Hepatocyte (in vitro differentiated cells): Measurements from ENCODE around the gene PDE4D. TPM values are rescaled to one million over a fixed set of nuclear protein-coding genes. Genes with fewer than 3 reads are reported as not detected.

Experiments used
- DNase-seq: peaks from one replicate; pipeline ENCODE4 v3.0.0-alpha.2; 2016; ENCODE audit warnings: low spot score
- H2AFZ ChIP-seq: fragments of 200-600 bp; sonication (generic); 2 replicates; pipeline ENCODE4 v1.6.0; 2016; ENCODE audit warnings: antibody characterized with exemption, mild to moderate bottlenecking
- H3K27ac ChIP-seq: fragments of 200-600 bp; sonication (generic); 2 replicates; pipeline ENCODE4 v1.5.1; 2016; ENCODE audit warnings: mild to moderate bottlenecking
- H3K27me3 ChIP-seq: fragments of 200-600 bp; sonication (generic); 2 replicates; pipeline ENCODE4 v1.6.1; 2016
- H3K36me3 ChIP-seq: fragments of 200-600 bp; sonication (generic); replicated peaks from 2 replicates; pipeline ENCODE4 v1.5.1; 2016; ENCODE audit warnings: low read depth; ENCODE audit not compliant: insufficient read depth
- H3K4me1 ChIP-seq: fragments of 200-600 bp; sonication (generic); 2 replicates; pipeline ENCODE4 v1.5.1; 2016; ENCODE audit warnings: mild to moderate bottlenecking, moderate library complexity; ENCODE audit not compliant: insufficient read depth
- H3K4me2 ChIP-seq: fragments of 200-600 bp; sonication (generic); 2 replicates; pipeline ENCODE4 v1.6.0; 2016
- H3K4me3 ChIP-seq: fragments of 200-600 bp; sonication (generic); 2 replicates; pipeline ENCODE4 v1.5.1; 2016; ENCODE audit warnings: mild to moderate bottlenecking
- H3K79me2 ChIP-seq: fragments of 200-600 bp; sonication (generic); 2 replicates; pipeline ENCODE4 v1.6.0; 2017; ENCODE audit warnings: mild to moderate bottlenecking
- H3K9me2 ChIP-seq: fragments of 200-600 bp; sonication (generic); replicated peaks from 2 replicates; pipeline ENCODE4 v1.6.0; 2017; ENCODE audit warnings: mild to moderate bottlenecking; ENCODE audit not compliant: insufficient read depth
- H3K9me3 ChIP-seq: fragments of 200-600 bp; sonication (generic); 2 replicates; pipeline ENCODE4 v1.5.1; 2016; ENCODE audit warnings: low read depth, mild to moderate bottlenecking
- H4K20me1 ChIP-seq: fragments of 200-600 bp; sonication (generic); 2 replicates; pipeline ENCODE4 v1.6.0; 2016; ENCODE audit warnings: mild to moderate bottlenecking; ENCODE audit not compliant: insufficient read depth, poor library complexity, severe bottlenecking
- EZH2 ChIP-seq: fragments of 200-600 bp; sonication (generic); IDR thresholded peaks from 2 replicates; pipeline ENCODE4 v1.6.1; 2016; ENCODE audit warnings: antibody characterized with exemption, mild to moderate bottlenecking, borderline replicate concordance
- EZH2phosphoT487 ChIP-seq: fragments of 200-600 bp; sonication (generic); IDR thresholded peaks from one replicate; pipeline ENCODE4 v1.6.1; 2018; ENCODE audit warnings: antibody characterized with exemption, mild to moderate bottlenecking, low read depth, moderate library complexity; ENCODE audit not compliant: unreplicated experiment, severe bottlenecking
- WGBS: methylation state at CpG from one replicate; pipeline ENCODE4 v1.1.6; 2016; ENCODE audit warnings: low lambda C conversion rate; ENCODE audit errors: missing lambda C conversion rate; 5-methylcytosine and 5-hydroxymethylcytosine counted together
- polyA plus RNA-seq: library from polyadenylated mRNA; unstranded; fragments of >200 nt; fragmentation: Nextera tagmentation; extraction: Ambion mirVana; gene quantifications from 2 replicates; pipeline ENCODE4 v1.2.1, GENCODE V29; 2016
- total RNA-seq: library from RNA; depleted of rRNA; stranded (reverse); fragments of >200 nt; gene quantifications from 2 replicates; pipeline ENCODE4 v1.2.3, GENCODE V29; 2014
- TF ChIP-seq, protein P1 (sequence below): fragments of 200-600 bp; sonication (generic); IDR thresholded peaks from 2 replicates; pipeline ENCODE4 v1.5.1; 2016; ENCODE audit warnings: antibody characterized with exemption, mild to moderate bottlenecking; ENCODE audit not compliant: poor library complexity

PDE4D gene
- total and polyA plus RNA-seq, 2 experiments from 2014 or later, result 14.5 to 45.2 TPM

DNA sequence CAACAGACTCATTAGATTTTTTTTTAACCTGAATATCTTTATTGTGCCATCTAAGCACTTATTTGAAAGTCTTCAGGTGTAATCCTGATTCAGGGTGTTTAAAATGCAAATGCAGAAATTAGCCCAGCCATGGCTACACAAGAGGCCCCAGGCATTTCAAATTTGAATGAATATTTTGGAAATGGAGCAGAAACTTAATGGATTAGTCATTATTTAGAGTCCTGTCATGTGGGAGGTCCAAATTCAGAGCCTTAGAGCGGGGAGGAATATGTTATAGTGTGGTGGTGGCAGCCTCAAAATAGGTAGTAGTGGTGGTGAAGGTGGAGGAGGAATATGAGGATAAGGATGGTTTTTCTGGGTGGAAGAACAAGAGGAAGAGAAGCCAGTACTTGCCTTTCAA lies 743.7 kb downstream of the PDE4D start:
- no peak overlapping the region for H3K27ac ChIP-seq
- H3K4me1 ChIP-seq, result peaks cover 6% of the 10 kb centered on the region
- 81% methylated on average over 1 of the region's 1 CpG for WGBS
- H3K4me3 ChIP-seq, result no peak overlapping the region
- no peaks in the 10 kb centered on the region for H3K79me2 ChIP-seq
- H3K27me3 ChIP-seq, result no peaks in the 10 kb centered on the region
- H3K9me3 ChIP-seq, result no peaks in the 10 kb centered on the region
- no peak overlapping the region for H2AFZ ChIP-seq
- H3K4me2 ChIP-seq, result no peak overlapping the region
- TF ChIP-seq EZH2phosphoT487 (no peak), EZH2 (no peak)
- TF ChIP-seq, protein P1, sequence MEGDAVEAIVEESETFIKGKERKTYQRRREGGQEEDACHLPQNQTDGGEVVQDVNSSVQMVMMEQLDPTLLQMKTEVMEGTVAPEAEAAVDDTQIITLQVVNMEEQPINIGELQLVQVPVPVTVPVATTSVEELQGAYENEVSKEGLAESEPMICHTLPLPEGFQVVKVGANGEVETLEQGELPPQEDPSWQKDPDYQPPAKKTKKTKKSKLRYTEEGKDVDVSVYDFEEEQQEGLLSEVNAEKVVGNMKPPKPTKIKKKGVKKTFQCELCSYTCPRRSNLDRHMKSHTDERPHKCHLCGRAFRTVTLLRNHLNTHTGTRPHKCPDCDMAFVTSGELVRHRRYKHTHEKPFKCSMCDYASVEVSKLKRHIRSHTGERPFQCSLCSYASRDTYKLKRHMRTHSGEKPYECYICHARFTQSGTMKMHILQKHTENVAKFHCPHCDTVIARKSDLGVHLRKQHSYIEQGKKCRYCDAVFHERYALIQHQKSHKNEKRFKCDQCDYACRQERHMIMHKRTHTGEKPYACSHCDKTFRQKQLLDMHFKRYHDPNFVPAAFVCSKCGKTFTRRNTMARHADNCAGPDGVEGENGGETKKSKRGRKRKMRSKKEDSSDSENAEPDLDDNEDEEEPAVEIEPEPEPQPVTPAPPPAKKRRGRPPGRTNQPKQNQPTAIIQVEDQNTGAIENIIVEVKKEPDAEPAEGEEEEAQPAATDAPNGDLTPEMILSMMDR, result no peak
- H3K9me2 ChIP-seq, result no peaks in the 10 kb centered on the region
- H3K36me3 ChIP-seq, result no peaks in the 10 kb centered on the region
- H4K20me1 ChIP-seq, result no peaks in the 10 kb centered on the region
- DNase-seq, result no peak

- Histone ChIP-seq H4K20me1 (no peaks in the 10 kb centered on the region), H3K9me2 (no peaks in the 10 kb centered on the region), H3K4me1 (peaks cover 6% of the 10 kb centered on the region), H3K27ac (no peak overlapping the region), H3K79me2 (no peaks in the 10 kb centered on the region), H3K4me2 (no peak overlapping the region), H3K4me3 (no peak overlapping the region), H3K27me3 (no peaks in the 10 kb centered on the region), H2AFZ (no peak overlapping the region), H3K9me3 (no peaks in the 10 kb centered on the region), H3K36me3 (no peaks in the 10 kb centered on the region)
- no peak for DNase-seq
- WGBS, result 63% methylated on average over 4 of the region's 4 CpGs
- no peak for TF ChIP-seq EZH2phosphoT487
- TF ChIP-seq EZH2, result no peak
- TF ChIP-seq, protein P1, result no peak
Observed at GRCh38 chr5:59149271-59149670, 744.3 kb downstream of the PDE4D start.

DNA sequence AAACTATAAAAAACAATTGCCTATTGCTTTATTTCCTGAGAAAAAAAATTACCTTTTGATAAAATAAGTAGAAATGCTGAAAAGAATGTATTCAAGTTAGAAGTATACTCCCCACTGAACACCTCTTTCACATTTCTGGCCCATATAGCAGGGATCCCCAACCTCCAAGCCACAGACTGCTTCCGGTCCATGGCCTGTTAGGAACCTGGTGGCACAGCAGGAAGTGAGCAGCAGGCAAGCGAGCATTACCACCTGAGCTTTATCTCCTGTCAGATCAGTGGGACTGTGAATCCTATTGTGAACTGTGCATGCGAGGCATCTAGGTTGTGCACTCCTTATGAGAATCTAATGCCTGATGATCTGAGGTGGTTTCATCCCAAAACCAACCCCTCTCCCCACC lies 746.8 kb downstream of the PDE4D start:
- TF ChIP-seq EZH2phosphoT487 (no peak), EZH2 (no peak)
- TF ChIP-seq, protein P1, result no peak

DNA sequence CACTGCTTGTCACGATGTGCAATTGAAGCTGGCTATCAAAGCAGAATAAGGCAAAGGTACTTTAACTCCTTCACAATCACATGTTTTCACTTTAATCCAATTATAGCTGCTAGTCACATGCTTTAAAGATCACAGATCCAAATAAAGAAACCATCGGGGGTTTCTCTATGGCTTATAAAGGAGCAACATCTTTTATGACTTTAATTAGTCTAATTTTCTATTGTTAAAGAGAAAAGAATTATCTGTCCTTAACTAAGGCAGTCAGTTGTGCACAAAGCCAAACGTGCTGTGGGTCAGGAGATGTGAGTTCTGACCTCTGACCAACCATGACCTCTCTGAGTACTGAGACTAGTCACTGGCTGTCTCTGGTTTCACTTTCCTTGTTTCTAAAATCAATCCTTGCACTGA lies 749.6 kb downstream of the PDE4D start:
- H3K79me2 ChIP-seq, result no peaks in the 10 kb centered on the region
- 46% methylated on average over 3 of the region's 3 CpGs for whole genome bisulfite sequencing
- H3K4me3 ChIP-seq, result no peak overlapping the region
- no peaks in the 10 kb centered on the region for H3K36me3 ChIP-seq
- H3K27ac ChIP-seq, result no peak overlapping the region
- no peak overlapping the region for H3K4me2 ChIP-seq
- no peaks in the 10 kb centered on the region for H3K4me1 ChIP-seq
- H3K9me2 ChIP-seq, result no peaks in the 10 kb centered on the region
- no peaks in the 10 kb centered on the region for H3K27me3 ChIP-seq
- no peak overlapping the region for H2AFZ ChIP-seq
- TF ChIP-seq, protein P1, result no peak
- no peak for TF ChIP-seq EZH2phosphoT487
- TF ChIP-seq EZH2, result no peak
- no peaks in the 10 kb centered on the region for H3K9me3 ChIP-seq
- DNase-seq, result no peak
- H4K20me1 ChIP-seq, result no peaks in the 10 kb centered on the region

More for the DNA sequence above, 746.8 kb downstream of the PDE4D start:
- peaks cover 6% of the 10 kb centered on the region for H3K4me1 ChIP-seq
- H3K27me3 ChIP-seq, result no peaks in the 10 kb centered on the region
- no peak overlapping the region for H3K4me2 ChIP-seq
- no peak for DNase-seq
- H3K79me2 ChIP-seq, result no peaks in the 10 kb centered on the region
- H2AFZ ChIP-seq, result no peak overlapping the region
- no peaks in the 10 kb centered on the region for H4K20me1 ChIP-seq
- WGBS, result 98% methylated on average over 3 of the region's 3 CpGs
- no peaks in the 10 kb centered on the region for H3K36me3 ChIP-seq
- H3K27ac ChIP-seq, result no peak overlapping the region
- H3K4me3 ChIP-seq, result no peak overlapping the region
- no peaks in the 10 kb centered on the region for H3K9me2 ChIP-seq
- H3K9me3 ChIP-seq, result no peaks in the 10 kb centered on the region
